ENCODE data around the gene SMARCC2.

Gene SMARCC2

GRCh38 chr12:56151672-56152131 lies 37.6 kb downstream of the SMARCC2 start:
- peak; percentile 77 for DNase-seq (ENCODE audit: low spot score)

- DNase-seq (ENCODE audit: low spot score): no peak
Measured at GRCh38 chr12:56150563-56150962, 38.7 kb downstream of the SMARCC2 start.

GRCh38 chr12:56146492-56147460 lies 42.5 kb downstream of the SMARCC2 start:
- no peak for DNase-seq (ENCODE audit: low spot score)

- no peak for DNase-seq (ENCODE audit: low spot score)
Measured at GRCh38 chr12:56145217-56145616, 44.1 kb downstream of the SMARCC2 start.

- DNase-seq (ENCODE audit: low spot score): no peak
Measured at GRCh38 chr12:56143870-56144269, 45.4 kb downstream of the SMARCC2 start.

- no peak for DNase-seq (ENCODE audit: low spot score)
Measured at GRCh38 chr12:56143217-56143616, 46.1 kb downstream of the SMARCC2 start.

- DNase-seq (ENCODE audit: low spot score): no peak
Measured at GRCh38 chr12:56141946-56142784, 47.1 kb downstream of the SMARCC2 start.

GRCh38 chr12:56137853-56138571 lies 51.3 kb downstream of the SMARCC2 start:
- no peak for DNase-seq (ENCODE audit: low spot score)

- DNase-seq (ENCODE audit: low spot score): no peak
Measured at GRCh38 chr12:56134897-56135296, 54.4 kb downstream of the SMARCC2 start.

GRCh38 chr12:56130876-56131275 lies 58.4 kb downstream of the SMARCC2 start:
- no peak for DNase-seq (ENCODE audit: low spot score)

GRCh38 chr12:56129942-56130495 lies 59.3 kb downstream of the SMARCC2 start:
- DNase-seq (ENCODE audit: low spot score): no peak

- peak; percentile 80 for DNase-seq (ENCODE audit: low spot score)
Measured at GRCh38 chr12:56129206-56129941, 59.9 kb downstream of the SMARCC2 start.

- peak; percentile 23 for DNase-seq (ENCODE audit: low spot score)
Measured at GRCh38 chr12:56128670-56129205, 60.5 kb downstream of the SMARCC2 start.

GRCh38 chr12:56127888-56128669 lies 61.2 kb downstream of the SMARCC2 start, which contains the start of gene ESYT1:
Gene ESYT1 (plus strand): TSS chr12:56128267. CDS start chr12:56128320, 53 bp downstream.
- peak; percentile 95 for DNase-seq (ENCODE audit: low spot score)

GRCh38 chr12:56127485-56127887 lies 61.8 kb downstream of the SMARCC2 start:
- DNase-seq (ENCODE audit: low spot score): no peak

- DNase-seq (ENCODE audit: low spot score): no peak
Measured at GRCh38 chr12:56126732-56127239, 62.5 kb downstream of the SMARCC2 start.

GRCh38 chr12:56124133-56124532 lies 65.2 kb downstream of the SMARCC2 start:
- DNase-seq (ENCODE audit: low spot score): no peak

- no peak for DNase-seq (ENCODE audit: low spot score)
Measured at GRCh38 chr12:56122637-56123036, 66.6 kb downstream of the SMARCC2 start.

GRCh38 chr12:56121204-56121870 lies 67.9 kb downstream of the SMARCC2 start:
- no peak for DNase-seq (ENCODE audit: low spot score)

All from iPS-NIHi11 (cell line).